Tibial nerve (tissue), 4 donors: ENCODE measurements around the gene PC.

Experiments used
- EP300 ChIP-seq, 2 donors: sonication (generic); formaldehyde crosslinking; IDR thresholded peaks; one replicate each; pipeline ENCODE4 v1.6.1; 2017; ENCODE audit warnings: antibody characterized with exemption in 2 of 2, mild to moderate bottlenecking in 1 of 2
- POLR2A ChIP-seq, 2 donors: fragments of 450-650 bp; IDR thresholded peaks; one replicate each; pipeline ENCODE4 v1.6.1; 2017; ENCODE audit warnings: antibody characterized with exemption in 2 of 2, mild to moderate bottlenecking in 2 of 2, moderate library complexity in 2 of 2
- TF ChIP-seq, protein P1 (sequence below), 5 experiments: fragments of 200-600 bp in 3 of 5; fragments of 450-650 bp in 2 of 5; sonication (generic) in 3 of 5; IDR thresholded peaks; one replicate each; pipeline ENCODE4 v1.5.1; 2016 to 2019; ENCODE audit warnings: antibody characterized with exemption in 5 of 5, mild to moderate bottlenecking in 3 of 5, moderate library complexity in 2 of 5

DNA sequence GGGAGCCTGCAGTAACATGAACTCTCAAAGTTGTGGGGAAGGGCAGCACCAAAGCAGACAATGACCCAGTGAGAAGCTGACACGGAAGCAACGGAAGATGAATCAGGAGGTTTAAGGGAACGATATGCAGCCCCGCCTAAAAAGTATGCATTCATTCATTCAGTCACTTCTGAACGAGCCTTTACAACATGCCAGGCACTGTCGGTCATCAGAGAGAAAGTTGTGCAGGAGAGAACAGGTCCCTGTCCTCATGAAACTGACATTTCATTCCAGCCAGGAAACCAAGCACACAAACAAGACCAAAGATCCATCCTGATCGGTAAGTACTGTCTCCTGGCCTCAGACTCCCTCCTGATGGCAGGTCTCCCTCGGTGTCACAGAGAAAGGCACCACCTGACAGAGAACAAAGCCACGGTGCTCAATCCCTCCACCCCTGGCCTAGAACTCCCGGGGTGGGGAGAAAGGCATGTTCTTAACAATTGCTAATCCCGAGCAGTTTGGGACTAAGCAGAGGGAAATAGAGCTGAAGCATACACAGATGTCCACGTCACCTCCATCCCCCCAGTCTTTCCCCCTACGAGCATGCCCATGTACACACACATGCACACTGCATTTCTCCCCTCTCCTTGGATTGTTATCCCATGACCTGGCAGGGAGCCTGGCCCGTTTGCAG lies 52.0 kb downstream of the PC start:
- TF ChIP-seq, protein P1, sequence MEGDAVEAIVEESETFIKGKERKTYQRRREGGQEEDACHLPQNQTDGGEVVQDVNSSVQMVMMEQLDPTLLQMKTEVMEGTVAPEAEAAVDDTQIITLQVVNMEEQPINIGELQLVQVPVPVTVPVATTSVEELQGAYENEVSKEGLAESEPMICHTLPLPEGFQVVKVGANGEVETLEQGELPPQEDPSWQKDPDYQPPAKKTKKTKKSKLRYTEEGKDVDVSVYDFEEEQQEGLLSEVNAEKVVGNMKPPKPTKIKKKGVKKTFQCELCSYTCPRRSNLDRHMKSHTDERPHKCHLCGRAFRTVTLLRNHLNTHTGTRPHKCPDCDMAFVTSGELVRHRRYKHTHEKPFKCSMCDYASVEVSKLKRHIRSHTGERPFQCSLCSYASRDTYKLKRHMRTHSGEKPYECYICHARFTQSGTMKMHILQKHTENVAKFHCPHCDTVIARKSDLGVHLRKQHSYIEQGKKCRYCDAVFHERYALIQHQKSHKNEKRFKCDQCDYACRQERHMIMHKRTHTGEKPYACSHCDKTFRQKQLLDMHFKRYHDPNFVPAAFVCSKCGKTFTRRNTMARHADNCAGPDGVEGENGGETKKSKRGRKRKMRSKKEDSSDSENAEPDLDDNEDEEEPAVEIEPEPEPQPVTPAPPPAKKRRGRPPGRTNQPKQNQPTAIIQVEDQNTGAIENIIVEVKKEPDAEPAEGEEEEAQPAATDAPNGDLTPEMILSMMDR (IDR thresholded peaks at IDR 0.05), result no peak
- TF ChIP-seq EP300 (IDR thresholded peaks at IDR 0.05), result no peak
- no peak for TF ChIP-seq POLR2A (IDR thresholded peaks at IDR 0.05)
